IPS DF 19.7 (cell line): ENCODE measurements around the gene CACNA2D1.
"Not testable (repeated sequence)": the region's sequence is repeated elsewhere in the genome, so short reads cannot be mapped to it uniquely, and the experiment has no call there.

ENCODE experiments used
- DNase-seq: peaks from one replicate; pipeline ENCODE4 v3.0.0-alpha.2; 2013; ENCODE audit warnings: low read depth, low spot score

CACNA2D1 gene

GRCh38 chr7:82393076-82393839 lies 50.3 kb downstream of the CACNA2D1 start:
- DNase-seq = no peak

DNA sequence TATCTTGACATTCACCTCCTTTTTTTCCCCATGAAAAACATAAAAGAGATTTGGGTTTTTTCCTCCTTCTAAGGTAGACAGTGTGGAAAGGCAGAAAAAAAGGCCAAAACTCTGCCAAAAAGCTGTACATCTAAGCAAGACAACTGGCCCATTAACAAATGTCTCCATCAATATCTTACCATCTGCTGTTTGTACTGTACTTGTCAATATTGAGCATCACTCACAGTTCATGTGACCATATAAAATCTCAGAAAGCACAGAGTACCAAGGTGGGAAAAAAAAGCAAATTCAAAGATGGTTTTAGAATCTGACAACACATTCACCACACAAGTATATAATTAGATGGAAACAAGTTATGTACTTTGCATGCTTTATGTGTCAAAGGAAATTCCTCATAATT lies 52.6 kb downstream of the CACNA2D1 start:
- DNase-seq = no peak

- no peak for DNase-seq
These were observed 53.7 kb downstream of the CACNA2D1 start for GRCh38 chr7:82389876-82390275.

DNA sequence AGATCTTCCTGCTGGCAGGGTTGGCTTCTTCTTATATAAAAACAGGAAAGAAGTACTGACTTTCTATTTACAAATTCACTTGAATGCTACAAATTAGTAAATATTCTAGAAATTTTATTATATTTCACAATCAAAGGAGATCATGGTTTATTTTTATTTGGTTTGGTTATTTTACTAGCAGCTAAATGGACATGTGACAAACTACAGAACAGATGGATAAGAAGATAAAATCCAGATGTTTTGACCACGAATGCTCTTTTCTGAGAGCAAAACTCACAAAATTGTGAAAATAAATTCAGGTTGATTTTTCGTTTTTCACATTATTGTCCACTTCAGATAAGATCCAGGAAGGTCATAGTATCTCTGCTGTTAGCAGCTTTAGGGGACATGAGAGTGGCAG lies 55.4 kb downstream of the CACNA2D1 start:
- DNase-seq = no peak

DNA sequence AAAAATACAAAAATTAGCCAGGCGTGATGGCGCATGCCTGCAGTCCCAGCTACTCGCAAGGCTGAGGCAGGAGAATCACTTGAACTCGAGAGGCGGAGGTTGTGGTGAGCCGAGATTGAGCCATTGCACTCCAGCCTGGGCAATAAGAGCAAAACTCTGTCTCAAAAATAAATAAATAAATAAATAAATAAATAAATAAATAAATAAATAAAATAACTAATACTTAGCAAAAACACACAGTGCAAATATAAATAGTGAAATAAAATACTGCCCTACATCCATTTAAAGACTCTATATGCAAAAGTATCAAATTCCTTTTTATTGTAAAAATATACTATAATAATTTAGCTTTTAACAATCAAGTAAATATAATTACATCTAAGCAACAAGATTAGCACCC lies 57.0 kb downstream of the CACNA2D1 start:
- not testable (repeated sequence) for DNase-seq

- no peak for DNase-seq
These were observed 58.8 kb downstream of the CACNA2D1 start for GRCh38 chr7:82384779-82385178.

- DNase-seq = no peak
These were observed 59.5 kb downstream of the CACNA2D1 start for GRCh38 chr7:82384051-82384464.

DNA sequence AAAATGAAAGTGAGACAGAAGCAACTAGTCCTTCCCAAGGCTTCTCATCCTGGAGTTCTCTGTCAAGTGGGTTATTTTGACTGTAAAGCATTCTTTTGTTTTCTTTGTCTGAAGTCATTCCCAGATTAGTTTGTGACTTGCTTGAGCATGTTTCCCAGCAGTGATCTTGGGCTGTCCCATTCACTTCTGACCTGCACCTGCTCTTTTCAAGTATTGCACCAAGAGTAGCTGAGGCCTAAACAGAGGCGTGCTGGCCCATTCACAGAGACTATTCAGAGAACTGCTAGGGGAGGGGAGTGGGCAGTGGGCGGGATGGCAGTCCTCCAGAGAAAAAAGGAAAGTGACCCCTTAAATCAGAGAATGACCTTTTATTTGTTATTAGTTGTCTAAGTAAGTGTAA lies 61.3 kb downstream of the CACNA2D1 start:
- no peak for DNase-seq

GRCh38 chr7:82376739-82377138 lies 66.8 kb downstream of the CACNA2D1 start:
- DNase-seq = no peak

- DNase-seq = no peak
These were observed 67.9 kb downstream of the CACNA2D1 start for GRCh38 chr7:82375713-82376112.

DNA sequence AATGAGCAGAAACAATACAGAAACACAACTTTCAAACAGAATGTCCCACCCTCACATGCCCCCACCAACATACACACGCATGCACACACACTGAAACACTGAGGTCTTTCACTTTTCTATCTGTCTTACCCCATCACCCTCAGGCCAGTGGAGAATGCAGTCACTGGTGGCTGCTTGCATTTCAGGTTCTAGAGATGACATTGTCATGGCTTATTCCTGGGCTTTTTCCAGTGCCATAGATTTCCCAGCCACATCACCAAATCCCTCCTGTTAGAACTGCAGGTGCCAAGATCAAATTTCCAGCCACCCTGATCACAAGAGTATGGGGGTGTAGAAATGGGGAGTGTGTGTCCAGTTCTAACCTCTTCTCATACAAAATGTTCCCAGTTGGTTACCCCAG lies 68.4 kb downstream of the CACNA2D1 start:
- no peak for DNase-seq

GRCh38 chr7:82373926-82374635 lies 69.5 kb downstream of the CACNA2D1 start:
- no peak for DNase-seq

DNA sequence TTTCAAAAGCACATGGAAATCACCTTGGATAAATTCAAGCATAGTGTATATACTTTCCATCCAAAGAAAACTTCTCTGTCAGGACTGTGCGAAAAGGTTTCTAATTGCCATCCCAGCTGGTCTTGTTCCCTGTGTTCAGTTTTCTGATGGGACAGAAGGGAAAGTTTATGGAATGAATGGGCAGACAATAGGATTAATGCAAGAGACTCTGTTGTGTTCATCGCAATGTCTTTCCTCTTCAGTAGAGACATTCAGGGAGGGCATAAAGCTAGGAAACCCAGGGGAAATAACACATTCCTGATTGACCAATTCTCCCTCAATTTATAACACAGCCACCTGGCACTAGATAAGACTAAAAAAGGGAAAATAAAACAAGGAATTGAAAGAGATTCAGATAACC lies 78.9 kb downstream of the CACNA2D1 start:
- DNase-seq = no peak

DNA sequence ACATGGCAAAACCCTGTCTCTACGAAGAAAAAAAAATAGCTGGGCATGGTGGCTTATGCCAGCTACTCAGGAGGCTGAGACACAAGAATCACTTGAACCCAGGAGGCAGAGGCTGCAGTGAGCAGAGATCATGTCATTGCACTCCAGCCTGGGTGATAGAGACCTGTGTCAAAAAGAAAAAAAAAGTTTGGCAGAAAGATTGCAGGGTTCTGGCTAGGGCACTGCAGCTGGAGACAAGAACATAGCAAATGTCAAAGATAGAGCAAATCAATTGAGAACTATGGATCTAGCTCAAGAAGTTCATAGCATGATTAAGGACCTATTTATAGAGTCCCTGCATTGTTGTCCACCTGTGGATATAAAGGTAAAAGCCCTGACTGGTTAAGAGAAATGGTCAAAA lies 79.5 kb downstream of the CACNA2D1 start:
- DNase-seq = no peak

GRCh38 chr7:82362129-82362706 lies 81.4 kb downstream of the CACNA2D1 start:
- DNase-seq = no peak

DNA sequence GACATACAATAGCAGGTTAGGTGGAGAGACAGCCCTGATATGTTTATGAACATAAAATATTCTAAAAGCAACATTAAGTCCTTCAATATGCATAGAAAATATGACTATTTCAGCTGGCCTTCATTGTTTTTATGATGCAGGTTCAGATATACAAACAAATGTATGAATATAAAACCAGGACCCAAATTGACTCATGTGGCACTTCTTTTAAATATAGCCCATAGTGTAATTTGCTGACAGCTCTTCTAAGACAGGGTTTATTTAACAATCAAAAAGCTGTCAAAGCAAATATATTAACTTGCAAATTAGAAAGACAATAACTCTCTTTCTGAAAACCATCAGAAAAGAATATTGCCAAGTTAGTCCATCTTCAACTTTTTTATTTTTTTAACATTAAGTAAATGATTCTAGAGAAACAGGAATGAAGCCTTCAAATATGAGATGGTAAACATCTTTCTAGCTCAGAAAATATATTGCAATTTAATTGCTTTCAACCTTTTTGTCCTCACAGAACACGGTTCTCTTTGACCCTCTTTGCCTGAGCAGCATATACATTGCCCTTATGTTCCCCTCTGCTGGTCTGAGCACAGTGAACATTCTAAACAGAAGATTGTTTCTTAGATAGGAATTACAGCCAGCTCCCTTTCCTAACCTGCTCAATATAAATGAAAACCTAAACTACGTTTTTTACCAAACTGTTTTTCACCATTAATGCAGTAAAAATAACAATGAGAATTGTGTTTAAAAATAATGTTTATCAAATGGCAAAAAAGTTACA lies 82.8 kb downstream of the CACNA2D1 start:
- DNase-seq = no peak

- no peak for DNase-seq
These were observed 84.2 kb downstream of the CACNA2D1 start for GRCh38 chr7:82359426-82359825.

DNA sequence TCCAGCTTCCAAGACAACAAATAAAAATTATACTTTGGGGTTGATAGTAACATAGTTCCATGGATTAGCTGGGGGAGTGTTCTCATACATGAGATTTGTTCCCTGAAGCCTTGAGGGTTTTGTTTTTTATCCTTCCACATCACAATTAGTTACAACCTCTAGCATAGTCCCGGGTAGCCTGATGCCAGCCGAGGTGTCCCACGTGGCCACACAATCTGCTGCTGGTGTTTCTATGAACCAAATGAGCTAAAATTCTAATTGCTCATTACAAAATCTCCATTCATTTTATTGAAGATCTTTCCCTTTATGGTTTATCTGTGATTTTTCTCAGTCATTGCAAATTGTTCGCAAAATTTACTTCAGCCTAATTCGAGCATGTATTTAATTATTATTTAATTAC lies 84.7 kb downstream of the CACNA2D1 start:
- no peak for DNase-seq

- no peak for DNase-seq
These were observed 85.5 kb downstream of the CACNA2D1 start for GRCh38 chr7:82358009-82358578.

DNA sequence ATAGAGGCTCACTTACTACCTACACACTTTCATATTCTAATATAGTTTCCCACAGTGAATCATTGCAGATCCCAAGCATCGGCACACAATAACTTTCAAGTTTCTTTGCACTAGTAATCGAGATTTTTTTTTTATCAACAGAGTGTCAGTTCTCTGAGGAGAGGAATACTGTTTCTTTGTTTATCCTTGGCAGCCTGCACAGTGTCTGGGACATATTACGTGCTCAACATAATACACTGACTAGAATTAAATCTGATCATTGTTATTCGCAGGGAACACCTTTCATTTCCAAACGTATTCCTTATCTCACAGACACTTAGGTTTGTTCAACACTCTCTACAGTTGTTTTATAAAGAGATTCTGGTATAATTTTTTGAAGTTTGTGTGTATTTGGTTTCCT lies 95.3 kb downstream of the CACNA2D1 start:
- DNase-seq = no peak

- DNase-seq = no peak
These were observed 95.8 kb downstream of the CACNA2D1 start for GRCh38 chr7:82347808-82348207.

DNA sequence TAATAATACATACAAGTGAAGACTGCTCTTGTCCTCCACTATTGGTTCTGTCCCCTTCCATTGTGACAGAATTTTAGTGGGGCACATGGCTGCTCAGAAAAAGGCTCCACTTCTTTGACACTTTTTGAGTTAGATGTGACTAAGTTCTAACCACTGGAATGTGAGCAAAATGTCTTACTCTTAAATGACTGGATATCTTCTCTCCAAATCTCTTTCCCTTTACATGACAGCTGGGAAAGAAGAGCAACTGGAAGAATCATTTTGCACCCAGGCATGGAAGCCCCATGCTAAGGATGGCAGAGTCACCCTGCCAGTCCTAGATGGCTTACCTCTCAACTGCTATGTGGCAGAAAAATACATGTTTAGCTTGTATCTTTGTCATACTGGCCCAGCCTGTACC lies 97.7 kb downstream of the CACNA2D1 start:
- DNase-seq = no peak
